Neural cell (in vitro differentiated cells): ENCODE data around the gene GFER.

ENCODE experiments used
- CTCF ChIP-seq: fragments of 450-650 bp; IDR thresholded peaks from 2 replicates; pipeline ENCODE4 v1.5.1; 2014; ENCODE audit warnings: antibody characterized with exemption, mild to moderate bottlenecking, moderate library complexity; ENCODE audit not compliant: poor library complexity, severe bottlenecking
- REST ChIP-seq: IDR thresholded peaks from 2 replicates; pipeline ENCODE4 v1.6.1; 2012; ENCODE audit warnings: borderline replicate concordance
- TAF1 ChIP-seq: IDR thresholded peaks from 2 replicates; pipeline ENCODE4 v1.6.1; 2012; ENCODE audit warnings: low read depth

- TF ChIP-seq CTCF (no peak), TAF1 (no peak), REST (no peak)
Observed at GRCh38 chr16:2033057-2033908, 49.3 kb downstream of the GFER start.
